Occipital lobe (tissue), 2 donors: ENCODE data around the gene ADAMTS7. TPM values are rescaled to one million over a fixed set of nuclear protein-coding genes. Genes with fewer than 3 reads are reported as not detected.
"Not testable (repeated sequence)": the region's sequence is repeated elsewhere in the genome, so short reads cannot be mapped to it uniquely, and the experiment has no call there.

ENCODE experiments used
- DNase-seq: peaks from one replicate; lab custom pipeline; 2025; lab: John Stamatoyannopoulos, UW
- total RNA-seq: library from RNA; depleted of rRNA; stranded (reverse); fragments of >200 nt; gene quantifications from one replicate; pipeline ENCODE4 v1.2.3, GENCODE V29; 2014

ADAMTS7 gene
- total RNA-seq, 1 donor from 2014 or later, result 5.9 TPM

DNA sequence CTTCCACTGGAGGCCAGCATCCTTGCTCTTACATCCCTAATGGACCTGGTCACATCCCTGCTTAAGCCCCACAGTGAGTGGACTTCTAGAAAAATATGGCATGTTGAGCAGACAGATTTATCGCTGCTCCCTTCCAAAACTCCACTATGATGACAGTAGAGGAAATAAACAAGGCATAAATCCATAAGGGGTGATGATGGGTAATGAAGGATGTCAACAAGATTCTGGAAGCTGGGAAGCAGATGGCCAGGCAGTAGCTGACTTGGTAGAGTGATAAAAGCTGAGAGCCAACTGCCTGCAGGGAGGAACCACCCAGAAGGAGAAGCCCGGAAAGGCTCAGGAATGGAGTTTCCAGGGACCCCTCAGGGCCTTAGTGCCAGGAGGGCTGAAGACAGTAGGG lies 28.9 kb downstream of the ADAMTS7 start:
- DNase-seq, result not testable (repeated sequence)

DNA sequence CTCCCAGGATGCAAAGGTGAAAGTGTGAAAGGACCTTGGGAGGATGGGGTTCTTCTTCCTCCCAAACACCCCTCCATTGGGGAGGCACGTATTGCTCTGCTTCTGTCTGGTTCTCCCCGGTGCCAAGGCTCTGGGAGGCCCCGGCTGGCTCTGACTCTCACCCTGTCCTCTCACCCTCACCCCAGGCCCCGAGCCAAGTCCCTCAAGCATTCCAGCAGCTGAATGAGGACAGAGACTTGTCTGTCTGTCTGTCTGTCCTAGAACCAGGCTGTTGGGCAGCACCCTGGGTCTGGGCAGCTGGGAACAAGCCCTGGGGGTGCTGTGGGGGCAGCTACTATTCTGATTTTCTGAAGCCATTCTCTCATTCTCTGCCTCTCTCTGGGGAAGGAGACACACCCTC lies 29.9 kb downstream of the ADAMTS7 start:
- DNase-seq, result not testable (repeated sequence)

DNA sequence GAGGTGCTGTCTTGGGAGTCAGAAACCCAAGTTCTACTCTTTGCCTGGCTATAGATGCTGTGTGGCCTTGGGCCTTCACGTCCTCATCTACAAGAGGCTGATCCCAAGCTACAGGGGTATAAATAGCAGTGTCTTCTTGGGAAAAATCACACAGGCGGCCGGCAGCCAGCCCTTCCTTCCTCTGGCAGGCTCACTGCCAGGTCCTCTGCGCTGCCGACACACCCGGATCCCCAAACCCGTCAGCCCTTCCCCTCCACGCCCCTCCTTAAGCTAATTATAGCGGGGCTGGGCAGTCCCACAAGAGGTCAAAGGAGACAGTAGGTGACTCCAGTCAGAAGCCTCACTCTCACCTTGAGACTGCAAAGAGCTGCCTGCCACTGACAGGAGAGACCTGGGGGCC lies 31.3 kb downstream of the ADAMTS7 start:
- DNase-seq, result not testable (repeated sequence)

DNA sequence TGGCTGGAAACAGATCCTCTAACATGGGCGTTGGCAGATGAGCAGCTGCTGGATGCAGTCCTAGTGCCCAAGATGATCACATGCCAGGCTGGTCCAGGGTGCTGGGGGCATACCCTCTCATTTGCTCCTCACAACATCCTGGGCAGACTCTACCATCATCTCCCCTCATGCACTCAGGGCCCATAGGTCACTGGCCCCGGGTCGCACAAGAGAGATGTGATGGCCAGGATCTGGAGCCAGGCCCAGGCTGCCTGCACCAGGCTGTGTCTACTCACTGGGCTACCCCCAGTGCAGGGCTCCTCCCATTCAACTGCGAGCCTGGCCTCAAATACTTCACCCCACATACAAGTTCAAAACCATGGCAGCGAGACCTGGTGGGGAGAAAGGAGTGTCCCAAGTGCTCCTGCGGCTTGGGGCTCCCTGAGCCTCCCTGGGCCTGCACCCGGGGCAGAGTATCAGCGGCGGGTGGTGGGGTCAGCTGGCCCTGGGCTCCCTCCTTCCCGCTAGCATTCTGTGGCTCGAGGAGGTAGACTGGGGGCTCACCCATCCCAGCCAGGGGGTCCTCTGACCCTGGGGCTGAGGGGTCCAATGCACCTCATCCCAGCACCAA lies 32.0 kb downstream of the ADAMTS7 start:
- not testable (repeated sequence) for DNase-seq

DNA sequence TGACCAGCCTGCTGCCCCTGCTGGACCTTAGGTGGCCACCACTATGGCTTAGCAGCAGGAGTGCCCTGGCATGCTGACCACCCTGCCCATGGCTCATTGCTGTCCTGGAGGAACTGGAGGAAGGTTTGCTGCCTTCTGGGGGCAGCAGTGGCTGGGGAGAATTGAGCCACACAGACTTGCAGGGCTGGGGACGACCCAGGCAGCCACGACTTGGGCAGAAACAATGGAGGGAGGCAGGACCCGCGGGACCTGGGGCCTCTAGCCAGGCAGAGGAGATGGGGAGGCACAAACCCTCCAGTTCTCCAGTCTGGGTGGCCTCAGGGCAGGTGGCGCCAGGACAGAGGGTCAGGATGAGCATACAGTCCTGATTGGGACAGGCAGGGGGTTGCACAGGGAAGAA lies 32.8 kb downstream of the ADAMTS7 start:
- no peak for DNase-seq

DNA sequence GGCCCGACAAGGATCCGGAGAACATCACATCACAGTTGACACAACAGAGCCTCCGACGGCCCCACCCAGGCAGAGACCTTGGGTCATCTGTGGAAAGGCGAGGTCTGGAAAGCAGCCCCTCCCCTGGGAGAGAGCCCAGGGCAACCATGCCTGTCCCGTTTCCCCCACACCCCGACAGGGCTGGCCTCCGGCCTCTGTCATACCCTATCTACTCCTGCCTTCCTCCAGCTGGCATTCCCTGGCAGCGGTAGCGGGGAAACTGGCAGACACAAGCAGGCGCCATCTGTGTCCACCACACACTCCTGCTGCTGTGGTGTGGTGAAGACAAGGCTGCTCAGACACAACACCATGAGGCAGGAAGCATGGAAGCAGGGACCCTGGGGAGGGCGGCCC lies 33.3 kb downstream of the ADAMTS7 start:
- DNase-seq, result peak; percentile 49

DNA sequence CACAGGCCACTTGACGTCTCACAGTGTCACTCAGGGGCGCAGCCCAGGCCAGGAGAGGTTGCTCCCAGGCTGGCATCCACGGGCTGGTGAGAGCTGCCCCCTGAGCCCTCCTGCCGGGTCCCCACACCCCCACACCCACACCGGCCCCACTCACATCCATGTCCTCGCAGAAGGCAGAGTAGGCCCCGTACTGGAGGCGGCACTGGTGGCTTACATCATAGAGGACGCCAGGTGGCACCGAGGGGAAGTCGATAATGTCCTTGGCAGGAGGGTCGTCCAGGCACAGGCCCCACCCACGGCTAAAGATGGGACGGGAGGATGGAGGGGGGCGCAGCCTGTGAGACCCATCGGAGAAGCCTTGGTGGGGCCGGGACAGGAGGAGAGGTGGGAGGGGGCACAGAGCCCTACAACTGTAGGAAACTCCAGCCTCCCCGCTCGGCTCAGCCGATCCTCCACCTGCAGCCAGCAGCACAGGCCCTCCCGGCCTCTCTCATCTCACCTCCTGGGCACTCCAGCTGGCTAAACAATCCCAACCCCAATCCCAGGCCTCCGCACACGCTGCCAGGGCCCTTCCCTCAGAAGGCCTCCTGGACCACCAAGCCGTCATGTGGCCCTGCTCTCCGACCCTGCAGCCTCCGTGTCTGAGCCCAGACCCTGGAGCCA lies 33.8 kb downstream of the ADAMTS7 start:
- DNase-seq, result not testable (repeated sequence)

DNA sequence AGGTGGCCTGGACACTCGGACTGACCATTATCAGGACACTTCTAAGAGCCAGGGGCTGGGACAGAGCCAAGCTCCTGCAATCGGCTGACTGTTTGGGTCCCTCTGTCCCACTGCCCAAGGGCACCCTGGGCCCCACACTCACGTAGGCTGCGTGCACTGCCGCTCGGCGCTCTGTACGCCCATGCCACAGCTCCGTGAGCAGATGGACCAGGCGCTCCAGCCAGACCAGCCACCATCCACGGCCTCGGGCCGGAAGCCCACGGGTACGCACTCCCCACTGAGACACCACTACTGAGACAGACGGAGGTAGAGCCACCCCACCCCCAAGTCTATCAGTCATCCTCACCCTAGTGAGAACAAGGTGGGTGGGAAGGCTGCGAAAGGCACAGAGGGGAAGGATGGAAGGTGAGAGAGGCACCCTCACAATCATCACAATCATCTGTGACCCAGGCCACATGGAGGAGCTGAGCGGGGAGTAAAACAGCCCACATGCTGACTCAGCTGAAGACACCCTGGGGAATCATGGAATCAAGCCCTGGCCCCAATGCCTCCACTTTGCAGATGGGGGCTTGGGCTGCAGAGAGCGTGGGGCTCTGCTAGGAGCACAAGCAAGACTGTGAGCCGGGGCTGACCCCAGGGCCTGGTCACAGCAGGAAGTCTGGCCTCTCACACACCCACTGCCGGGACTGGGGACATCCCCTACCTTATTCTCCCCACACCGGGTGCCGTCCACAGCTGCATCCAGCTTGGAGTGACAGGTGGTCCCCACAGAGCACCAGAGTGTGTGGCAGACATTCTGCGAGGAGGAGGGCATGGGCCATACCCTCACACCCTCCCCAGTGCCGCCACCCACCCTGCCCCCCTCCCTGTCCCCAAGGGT lies 35.0 kb downstream of the ADAMTS7 start:
- not testable (repeated sequence) for DNase-seq

DNA sequence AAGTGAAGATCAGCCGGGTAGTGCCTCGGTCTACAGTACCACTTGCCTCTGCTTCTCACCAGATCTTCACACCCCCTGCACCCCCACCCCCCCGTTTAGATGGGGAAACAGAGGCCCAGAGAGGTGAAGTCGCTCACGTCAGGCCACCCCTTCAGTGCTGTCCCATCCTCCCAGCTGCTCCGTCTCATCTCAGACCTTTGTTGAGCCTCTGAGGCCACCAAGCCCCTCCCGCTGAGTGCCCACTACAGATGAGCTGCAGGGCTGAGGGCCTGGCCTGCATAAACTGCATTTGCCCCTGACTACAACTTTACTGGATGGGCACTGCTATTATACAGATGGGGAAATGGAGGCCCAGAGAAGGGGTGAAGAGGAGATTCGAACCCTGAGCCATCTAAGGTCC lies 35.8 kb downstream of the ADAMTS7 start:
- DNase-seq, result no peak

DNA sequence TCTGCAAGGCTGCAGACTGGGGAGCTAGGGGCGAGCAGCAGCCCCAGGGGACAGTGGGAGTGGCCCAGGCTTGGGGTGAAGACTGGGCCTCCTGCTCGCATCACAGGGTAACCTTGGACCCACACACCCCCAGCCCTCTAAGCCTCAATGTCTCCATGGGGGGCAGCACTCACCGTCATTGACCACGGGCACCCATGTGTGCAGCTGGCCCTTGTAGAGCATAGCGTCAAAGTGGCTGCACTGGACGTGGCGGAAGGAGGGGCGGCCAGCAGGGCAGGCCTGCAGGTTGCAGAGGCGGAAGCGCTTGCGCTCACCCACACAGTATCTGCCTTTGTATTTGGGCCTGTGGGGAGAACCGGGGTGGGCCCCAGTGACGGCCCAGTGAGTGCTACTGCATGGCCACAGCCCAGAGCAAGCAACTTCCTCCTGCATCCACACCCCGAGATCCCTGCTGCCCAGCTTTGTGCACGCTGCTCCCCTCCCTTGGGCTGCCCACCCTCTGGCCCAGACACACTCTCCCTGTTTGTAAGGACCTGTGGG lies 36.7 kb downstream of the ADAMTS7 start:
- not testable (repeated sequence) for DNase-seq

DNA sequence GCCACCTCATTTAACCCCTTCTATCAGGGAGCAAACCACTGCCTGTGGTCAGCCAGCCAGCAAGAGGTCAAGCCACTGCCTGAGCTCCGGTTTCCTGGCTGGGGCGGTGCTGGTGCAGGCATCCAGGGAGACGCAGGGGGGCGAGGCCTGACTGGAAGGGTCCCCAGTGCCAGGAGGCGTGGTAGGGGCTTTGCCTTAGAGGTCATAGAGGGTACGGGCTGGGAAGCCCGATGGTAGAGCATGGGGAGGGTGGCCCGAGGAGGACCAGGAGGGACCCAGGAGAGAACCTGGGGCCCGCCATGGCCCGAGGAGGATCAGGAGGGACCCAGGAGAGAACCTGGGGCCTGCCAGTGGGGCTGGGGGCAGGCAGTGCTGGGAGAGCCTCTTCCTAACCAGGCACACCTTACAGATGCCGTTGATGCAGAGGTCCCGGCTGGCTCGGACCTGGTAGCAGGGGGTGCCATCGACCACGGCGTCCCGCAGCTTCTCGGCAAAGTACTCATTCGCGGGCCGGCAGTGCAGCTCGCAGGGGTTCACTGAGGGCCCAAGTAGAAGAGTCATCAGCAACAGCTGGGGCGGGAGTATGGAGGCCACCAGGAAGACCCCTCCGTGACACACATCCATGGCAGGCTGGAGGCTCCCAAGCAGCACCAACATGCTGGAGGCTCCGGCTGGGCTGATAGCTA lies 37.4 kb downstream of the ADAMTS7 start:
- not testable (repeated sequence) for DNase-seq

DNA sequence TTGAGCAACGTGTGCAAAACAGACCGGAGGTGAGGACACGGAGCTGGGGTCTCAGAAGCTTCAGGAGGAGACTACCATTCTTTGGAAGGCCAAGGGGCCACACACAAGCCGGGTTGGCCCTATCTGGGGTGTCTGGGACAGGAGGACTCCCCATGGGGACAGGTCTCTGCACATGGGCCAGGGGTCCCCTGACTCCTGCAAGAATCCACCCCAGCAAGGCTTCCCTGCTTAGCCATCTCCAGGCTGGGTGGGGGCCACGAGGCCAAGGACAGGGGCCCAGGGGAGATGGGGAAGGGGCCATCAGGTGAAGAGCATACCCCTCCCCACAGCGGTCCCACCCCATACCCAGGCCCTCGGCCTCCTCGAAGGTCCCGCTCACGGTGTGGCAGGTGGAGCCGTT lies 38.5 kb downstream of the ADAMTS7 start:
- no peak for DNase-seq

DNA sequence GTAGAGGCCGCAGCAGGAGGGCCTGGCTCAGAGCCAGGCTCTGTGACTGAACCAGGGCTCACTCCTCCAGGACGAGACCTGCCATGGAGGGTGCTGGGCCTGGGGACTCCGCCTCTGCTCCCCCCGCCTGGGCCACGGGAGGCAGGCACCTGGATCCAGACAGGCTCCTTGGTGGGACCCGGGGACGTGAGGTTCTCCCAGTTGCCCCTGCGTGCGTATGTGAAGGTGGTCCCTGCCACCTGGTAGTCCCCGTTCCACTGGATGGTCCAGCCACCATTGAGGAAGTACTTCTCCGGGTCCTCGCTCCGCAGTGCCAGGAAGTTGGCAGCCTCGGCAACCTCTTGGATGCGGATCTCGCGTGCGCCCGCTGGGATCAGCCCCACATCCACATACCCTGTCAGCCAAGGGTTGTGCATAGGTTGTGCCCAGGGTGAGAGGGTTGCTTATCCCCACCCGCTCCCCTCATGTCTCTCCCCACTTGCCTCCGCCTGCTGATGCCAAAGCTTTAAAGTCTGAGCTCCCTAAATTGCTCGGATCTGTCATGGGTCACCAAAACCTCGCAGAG lies 39.7 kb downstream of the ADAMTS7 start:
- not testable (repeated sequence) for DNase-seq

DNA sequence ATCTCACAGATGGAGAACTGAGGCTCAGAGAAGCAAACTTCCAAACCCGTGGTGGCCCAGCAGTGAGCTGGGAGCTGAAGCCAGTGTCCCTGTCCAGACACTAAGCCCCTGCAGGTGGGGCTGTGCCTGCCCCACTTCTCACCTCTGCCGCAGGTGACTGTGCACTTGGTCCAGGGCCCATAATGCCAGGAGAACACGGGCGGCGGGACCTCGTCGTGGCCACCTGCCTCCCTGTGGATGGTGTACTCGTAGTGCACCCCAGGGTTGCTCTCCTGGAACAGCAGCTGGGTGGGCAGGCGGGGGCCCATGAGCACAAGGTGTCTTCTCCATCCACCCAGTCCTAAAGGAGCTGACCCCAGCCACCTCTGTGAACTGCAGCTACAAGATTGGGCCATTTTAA lies 40.2 kb downstream of the ADAMTS7 start:
- not testable (repeated sequence) for DNase-seq

DNA sequence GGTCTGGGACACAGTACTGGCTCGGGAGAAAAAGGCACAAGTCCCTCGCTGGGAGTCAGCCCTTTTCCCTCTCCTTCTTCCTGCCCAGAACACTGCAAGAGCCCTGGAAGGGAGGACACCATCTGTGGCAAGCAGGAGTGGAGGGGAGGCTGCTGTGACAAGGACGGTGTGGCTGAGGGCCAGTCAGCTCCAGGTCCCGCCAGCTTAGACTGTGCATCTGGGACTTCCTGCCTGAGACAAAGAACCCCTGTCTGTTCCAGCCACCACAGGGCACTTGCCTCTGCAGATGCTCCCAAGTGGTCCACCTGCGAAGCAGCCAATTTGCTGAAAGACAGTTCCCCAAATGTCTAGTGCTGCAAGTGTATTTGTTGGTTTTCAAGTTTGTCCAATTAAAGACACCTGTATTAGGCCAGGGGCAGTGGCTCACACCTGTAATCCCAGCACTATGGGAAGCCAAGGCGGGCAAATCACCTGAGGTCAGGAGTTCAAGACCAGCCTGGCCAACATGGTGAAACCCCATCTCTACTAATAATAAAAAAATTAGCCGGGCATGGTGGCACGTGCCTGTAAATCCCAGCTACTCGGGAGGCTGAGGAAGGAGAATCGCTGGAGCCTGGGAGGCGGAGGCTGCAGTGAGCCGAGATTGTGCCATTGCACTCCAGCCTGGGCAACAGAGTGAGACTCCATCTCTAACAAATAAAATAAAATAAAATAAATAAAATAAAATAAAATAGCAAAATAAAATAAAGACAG lies 41.6 kb downstream of the ADAMTS7 start:
- not testable (repeated sequence) for DNase-seq

DNA sequence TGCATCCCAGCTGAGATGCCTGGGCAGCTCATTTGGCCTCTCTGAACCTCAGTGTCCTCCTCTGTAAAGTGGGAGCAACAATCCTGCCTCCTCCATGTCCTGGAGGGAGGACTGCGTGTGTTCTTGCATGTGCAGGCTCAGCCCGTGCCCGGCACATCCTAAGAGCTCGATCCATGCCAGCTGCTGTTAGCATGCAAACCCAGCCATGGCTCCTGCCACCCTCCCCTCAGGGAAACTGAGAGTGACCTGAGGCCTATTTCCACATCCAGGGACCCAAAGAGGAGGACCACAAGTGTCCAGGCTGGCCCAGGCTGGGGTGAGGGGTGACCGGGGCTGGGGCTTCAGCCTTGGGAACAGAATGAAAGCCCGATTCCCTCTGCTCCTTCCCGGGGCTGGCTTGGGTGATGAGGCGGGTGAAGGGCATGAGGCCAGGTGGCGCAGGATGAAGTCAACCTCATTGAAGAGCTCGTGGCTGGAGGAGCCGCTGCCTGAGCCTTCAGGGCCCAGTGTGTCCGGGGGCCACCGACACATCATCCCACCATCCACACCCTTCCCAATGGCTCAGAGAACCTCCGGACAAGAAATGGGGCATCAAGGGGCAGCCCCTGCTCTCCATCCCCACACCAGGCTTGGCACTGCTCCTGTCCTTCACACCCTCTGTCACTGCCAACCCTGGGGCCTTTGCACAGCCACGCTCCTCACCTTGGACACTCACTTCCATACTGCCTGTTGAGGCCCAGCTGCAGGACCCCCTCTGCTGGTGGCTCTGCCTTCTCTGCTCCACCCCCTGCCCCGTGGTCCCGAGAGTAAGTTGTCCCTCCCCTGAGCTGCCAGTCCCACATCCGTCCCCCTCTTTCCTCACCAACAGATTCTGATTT lies 42.5 kb downstream of the ADAMTS7 start:
- DNase-seq, result no peak

DNA sequence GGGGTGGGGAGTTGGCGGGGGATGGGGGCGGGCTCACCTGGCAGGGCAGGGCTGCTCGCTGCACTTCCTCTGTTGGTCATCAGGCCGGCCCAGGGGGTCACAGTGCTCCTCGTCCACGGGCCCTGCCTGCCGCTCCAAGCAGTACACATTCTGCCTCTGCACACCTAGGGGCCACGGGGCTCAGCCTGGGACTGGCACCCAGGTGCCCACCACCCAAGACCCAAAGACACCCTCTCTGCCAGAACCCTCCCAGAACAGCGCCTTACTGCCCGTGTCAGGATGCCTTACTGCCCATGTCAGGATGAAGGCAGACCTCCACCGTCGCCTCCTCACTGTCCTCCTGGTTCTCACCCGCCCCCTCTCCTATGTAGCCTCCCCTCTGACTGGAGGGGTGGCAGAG lies 43.2 kb downstream of the ADAMTS7 start:
- no peak for DNase-seq

DNA sequence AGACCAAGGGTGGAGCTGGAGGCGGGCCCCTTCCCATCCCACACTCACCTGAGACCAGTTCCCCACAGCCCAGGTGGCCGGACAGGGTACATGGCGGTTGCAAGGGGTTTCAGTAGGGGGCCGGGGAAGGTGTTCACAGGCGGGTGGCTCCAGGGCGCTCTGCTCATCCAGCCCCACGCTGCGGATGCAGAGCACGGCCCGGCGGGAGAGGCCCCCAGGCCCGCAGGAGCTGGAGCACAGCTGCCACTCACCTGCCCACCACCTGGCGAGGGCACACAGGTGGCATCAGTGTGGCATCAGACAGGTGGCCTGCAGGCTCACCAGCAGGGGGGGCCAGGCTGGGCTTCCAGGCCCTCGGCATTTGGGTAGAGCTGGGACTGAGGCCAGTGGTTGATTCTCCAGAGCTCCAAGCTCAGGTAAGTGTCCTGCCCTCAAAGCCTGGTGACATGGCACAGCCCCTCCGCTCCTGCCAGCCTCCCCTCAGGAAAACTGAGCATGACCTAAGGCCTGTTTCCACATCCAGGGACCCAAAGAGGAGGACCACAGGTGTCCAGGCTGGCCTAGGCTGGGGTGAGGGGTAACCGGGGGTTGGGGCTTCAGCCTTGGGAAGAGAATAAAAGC lies 43.8 kb downstream of the ADAMTS7 start:
- no peak for DNase-seq

DNA sequence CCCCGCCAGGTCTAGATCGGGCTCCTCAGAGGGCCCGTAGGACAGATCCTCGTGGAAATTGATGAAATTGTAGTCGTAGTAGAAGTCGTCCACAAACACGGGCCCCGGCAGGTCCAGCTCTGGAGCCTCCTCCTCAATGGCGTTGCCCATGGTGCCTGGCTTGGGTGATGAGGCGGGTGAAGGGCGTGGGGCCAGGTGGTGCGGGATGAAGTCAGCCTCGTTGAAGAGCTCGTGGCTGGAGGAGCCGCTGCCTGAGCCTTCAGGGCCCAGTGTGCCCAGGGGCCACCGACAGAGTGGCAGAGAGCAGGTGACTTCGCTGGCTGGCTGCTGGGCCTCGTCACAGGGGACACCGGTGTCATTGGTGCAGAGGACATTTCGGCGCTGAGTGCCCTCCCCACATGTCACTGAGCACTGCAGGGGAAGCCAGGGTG lies 44.6 kb downstream of the ADAMTS7 start:
- not testable (repeated sequence) for DNase-seq
